ENCODE results near the gene NGEF. TPM values are rescaled to one million over a fixed set of nuclear protein-coding genes. Genes with fewer than 3 reads are reported as not detected.

NGEF gene
- total RNA-seq, 1 experiment from 2014 or later: 1.9 TPM

- no peak overlapping the region for H3K4me2 ChIP-seq (ENCODE audit: insufficient read depth, insufficient read length, low read length)
- H3K79me2 ChIP-seq (ENCODE audit: insufficient read depth, low read length): no peaks in the 10 kb centered on the region
- Mint-ChIP-seq H3K4me1 (peaks cover 3 to 4% of the 10 kb centered on the region in 2 experiments), H3K27ac (no peak overlapping the region), H3K27me3 (ENCODE audit: low read depth) (peaks cover 55% of the 10 kb centered on the region), H3K9me3 (peaks cover 0 to 2% of the 10 kb centered on the region in 2 experiments; a peak in 2 of 5 replicates), H3K4me3 (no peak overlapping the region), H3K36me3 (ENCODE audit: insufficient read depth in 1 of 3, low read depth in 3 of 3) (0 out of 7 replicates have a peak, but pooled peaks cover 0 to 2% (median 0%) of the 10 kb centered on the region in 3 experiments)
- H3K56ac ChIP-seq (ENCODE audit: insufficient read length, low read depth, low read length): no peak overlapping the region
- no peak for DNase-seq
- H2BK20ac ChIP-seq (ENCODE audit: low read depth, low read length, poor library complexity, severe bottlenecking): no peak overlapping the region
- no peak overlapping the region for H3K4ac ChIP-seq (ENCODE audit: low read depth, low read length)
- H2BK15ac ChIP-seq (ENCODE audit: low read depth, low read length): no peak overlapping the region
- H2AK5ac ChIP-seq (ENCODE audit: insufficient read length, low read length): no peak overlapping the region
- H3K4me1 ChIP-seq (ENCODE audit: insufficient read depth, low read length): no peaks in the 10 kb centered on the region
- H2BK5ac ChIP-seq (ENCODE audit: insufficient read length, low read length): no peak overlapping the region
- no peak overlapping the region for H3T11ph ChIP-seq (ENCODE audit: low read length)
- no peak overlapping the region for H2AFZ ChIP-seq (ENCODE audit: low read length)
- no peak overlapping the region for H2BK120ac ChIP-seq (ENCODE audit: low read depth, low read length, poor library complexity, severe bottlenecking)
- H3K23ac ChIP-seq (ENCODE audit: insufficient read length, low read depth, low read length): no peak overlapping the region
- no peak overlapping the region for H3K14ac ChIP-seq (ENCODE audit: insufficient read depth, low read length)
- H4K5ac ChIP-seq (ENCODE audit: insufficient read length, low read depth, low read length): no peak overlapping the region
- no peaks in the 10 kb centered on the region for H3K79me1 ChIP-seq (ENCODE audit: insufficient read depth, low read depth, low read length, poor library complexity, severe bottlenecking)
- H4K20me1 ChIP-seq (ENCODE audit: control insufficient read depth, insufficient read depth, insufficient read length): no peaks in the 10 kb centered on the region
- no peaks in the 10 kb centered on the region for H3K23me2 ChIP-seq (ENCODE audit: insufficient read length, low read depth, low read length, poor library complexity, severe bottlenecking)
- no peak overlapping the region for H3K18ac ChIP-seq (ENCODE audit: insufficient read length, low read depth, low read length)
- no peak overlapping the region for H3K27ac ChIP-seq (ENCODE audit: insufficient read length, low read depth, low read length)
- no CpG with 5 or more reads among the region's 6 CpGs for WGBS (ENCODE audit: extremely low coverage, insufficient read length, low lambda C conversion rate)
- no peak overlapping the region for H2BK12ac ChIP-seq (ENCODE audit: insufficient read length, low read depth, low read length)
- TF ChIP-seq CTCF (conservative IDR thresholded peaks at IDR 0.05): no peak
- no peak overlapping the region for H4K8ac ChIP-seq (replicated peaks; ENCODE audit: insufficient read length, low read depth, low read length)
- no peak overlapping the region for H3K9ac ChIP-seq (ENCODE audit: extremely low read depth, insufficient read length, low read length)
- H4K91ac ChIP-seq (ENCODE audit: insufficient read length, low read depth, low read length): no peak overlapping the region
- H3K27me3 ChIP-seq (ENCODE audit: insufficient read depth, low read length): no peaks in the 10 kb centered on the region
- no peaks in the 10 kb centered on the region for H3K9me3 ChIP-seq (ENCODE audit: control insufficient read depth, low read depth, low read length)
Observed at GRCh38 chr2:232919141-232919540, 93.9 kb downstream of the NGEF start.

Data from H9 (cell line).